Natural killer cell (primary cell): ENCODE data around the gene HTRA1. TPM values are rescaled to one million over a fixed set of nuclear protein-coding genes. Genes with fewer than 3 reads are reported as not detected.
A peak's percentile ranks its signal among the peaks of the same experiment; 100 is the strongest.

Experiments
- ATAC-seq, 3 donors: fragments of 150-1000 bp in 2 of 3; fragments of 200-7000 bp in 1 of 3; cut with Tn5 transposase; 1 replicate in 1 of 3; 2 replicates in 2 of 3; pipeline ENCODE4 v1.10.0; 2021; ENCODE audit warnings: mild to moderate bottlenecking in 2 of 3, moderate library complexity in 2 of 3
- DNase-seq, 2 donors: peaks; one replicate each; pipeline versions ENCODE4 v3.0.0 to v3.0.0-alpha.2; 2013 to 2021; ENCODE audit warnings: mixed read lengths in 1 of 2
- H3K27ac ChIP-seq: one replicate; pipeline ENCODE4 v1.5.1; 2013; ENCODE audit warnings: mild to moderate bottlenecking, low read length
- H3K27me3 ChIP-seq: one replicate; pipeline ENCODE4 v1.6.1; 2013; ENCODE audit warnings: low read length; ENCODE audit not compliant: control insufficient read depth, insufficient read depth
- H3K36me3 ChIP-seq: one replicate; pipeline ENCODE4 v1.6.1; 2013; ENCODE audit warnings: low read length; ENCODE audit not compliant: control insufficient read depth, insufficient read depth
- H3K4me1 ChIP-seq: one replicate; pipeline ENCODE4 v1.6.1; 2013; ENCODE audit warnings: low read length; ENCODE audit not compliant: control insufficient read depth, insufficient read depth
- H3K4me3 ChIP-seq: one replicate; pipeline ENCODE4 v1.5.1; 2013; ENCODE audit warnings: low read length
- H3K9me3 ChIP-seq: one replicate; pipeline ENCODE4 v1.6.1; 2013; ENCODE audit warnings: low read length; ENCODE audit not compliant: control insufficient read depth, insufficient read depth
- H3K27ac Mint-ChIP-seq, 2 donors: one replicate each; pipeline ENCODE4 v1.8.0; 2022; ENCODE audit warnings: mild to moderate bottlenecking in 2 of 2, mixed read lengths in 2 of 2, moderate library complexity in 1 of 2
- H3K27me3 Mint-ChIP-seq, 2 donors: one replicate each; pipeline ENCODE4 v1.8.0; 2022; ENCODE audit warnings: low read depth in 2 of 2, mixed read lengths in 2 of 2
- H3K36me3 Mint-ChIP-seq: one replicate; pipeline ENCODE4 v1.8.0; 2022; ENCODE audit warnings: mixed read lengths
- H3K4me1 Mint-ChIP-seq, 2 donors: one replicate each; pipeline ENCODE4 v1.8.0; 2022; ENCODE audit warnings: mixed read lengths in 2 of 2
- H3K4me3 Mint-ChIP-seq: one replicate; pipeline ENCODE4 v1.8.0; 2022; ENCODE audit warnings: mild to moderate bottlenecking, moderate library complexity, mixed read lengths
- H3K9me3 Mint-ChIP-seq, 2 donors: one replicate each; pipeline ENCODE4 v1.8.0; 2022; ENCODE audit warnings: mixed read lengths in 2 of 2
- WGBS: methylation state at CpG from one replicate; pipeline ENCODE4 v1.1.7; 2013; ENCODE audit warnings: missing lambda C conversion rate; ENCODE audit not compliant: insufficient coverage; 5-methylcytosine and 5-hydroxymethylcytosine counted together
- intact Hi-C: fragments of 100-400 bp; cut with micrococcal nuclease; formaldehyde crosslinking; loops from one replicate; pipeline ENCODE4 v1.14.2; 2022
- total RNA-seq, 4 donors: library from RNA; stranded (reverse); fragments of 120-200 nt in 1 of 4; gene quantifications; one replicate each; pipeline versions ENCODE4 v1.2.3 to v1.2.4, GENCODE V29; 2013 to 2022
- TF ChIP-seq, protein P1 (sequence below): fragments of 200-600 bp; IDR thresholded peaks from one replicate; pipeline ENCODE4 v1.8.0; 2022; ENCODE audit warnings: antibody characterized with exemption

The HTRA1 gene
- total RNA-seq, 3 donors from 2014 or later (not counting 1 experiment from before 2014, with no cell fraction given): not detected

DNA sequence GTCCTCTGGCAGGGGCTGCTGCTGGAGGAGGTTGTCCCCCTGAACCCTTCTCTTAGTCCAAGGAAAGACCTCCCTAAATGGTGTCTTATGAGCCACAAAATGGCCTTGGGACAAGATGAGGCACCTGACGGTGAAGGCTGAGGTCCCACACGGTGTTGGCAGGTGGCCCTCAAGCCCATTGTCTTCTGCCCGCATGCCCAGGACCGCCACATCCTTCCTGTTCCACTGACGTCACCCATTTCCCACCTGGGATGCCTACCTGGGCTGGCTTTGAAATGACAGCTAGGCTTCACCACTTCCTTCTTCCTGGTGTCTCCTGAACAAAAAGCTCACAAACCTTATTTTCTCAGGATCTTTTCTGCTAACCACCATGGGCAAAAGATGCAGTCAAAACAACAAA lies 97.1 kb downstream of the HTRA1 start:
- intact Hi-C loops: no loop called here
- Histone ChIP-seq H3K36me3 (no peaks in the 10 kb centered on the region), H3K27ac (no peak overlapping the region), H3K9me3 (no peaks in the 10 kb centered on the region), H3K4me1 (peaks cover 15% of the 10 kb centered on the region), H3K27me3 (no peaks in the 10 kb centered on the region), H3K4me3 (no peak overlapping the region)
- H3K27me3 Mint-ChIP-seq: peaks cover 20 to 38% of the 10 kb centered on the region in 2 donors
- no peak overlapping the region for H3K4me3 Mint-ChIP-seq
- ATAC-seq (no peak), DNase-seq (peak in 1 of 2 donors; percentile 47)
- H3K4me1 Mint-ChIP-seq: peaks cover 5 to 6% of the 10 kb centered on the region in 2 donors
- WGBS: 25% methylated on average over 5 of the region's 5 CpGs
- no peaks in the 10 kb centered on the region for H3K9me3 Mint-ChIP-seq
- TF ChIP-seq, protein P1, sequence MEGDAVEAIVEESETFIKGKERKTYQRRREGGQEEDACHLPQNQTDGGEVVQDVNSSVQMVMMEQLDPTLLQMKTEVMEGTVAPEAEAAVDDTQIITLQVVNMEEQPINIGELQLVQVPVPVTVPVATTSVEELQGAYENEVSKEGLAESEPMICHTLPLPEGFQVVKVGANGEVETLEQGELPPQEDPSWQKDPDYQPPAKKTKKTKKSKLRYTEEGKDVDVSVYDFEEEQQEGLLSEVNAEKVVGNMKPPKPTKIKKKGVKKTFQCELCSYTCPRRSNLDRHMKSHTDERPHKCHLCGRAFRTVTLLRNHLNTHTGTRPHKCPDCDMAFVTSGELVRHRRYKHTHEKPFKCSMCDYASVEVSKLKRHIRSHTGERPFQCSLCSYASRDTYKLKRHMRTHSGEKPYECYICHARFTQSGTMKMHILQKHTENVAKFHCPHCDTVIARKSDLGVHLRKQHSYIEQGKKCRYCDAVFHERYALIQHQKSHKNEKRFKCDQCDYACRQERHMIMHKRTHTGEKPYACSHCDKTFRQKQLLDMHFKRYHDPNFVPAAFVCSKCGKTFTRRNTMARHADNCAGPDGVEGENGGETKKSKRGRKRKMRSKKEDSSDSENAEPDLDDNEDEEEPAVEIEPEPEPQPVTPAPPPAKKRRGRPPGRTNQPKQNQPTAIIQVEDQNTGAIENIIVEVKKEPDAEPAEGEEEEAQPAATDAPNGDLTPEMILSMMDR: no peak
- no peak overlapping the region for H3K27ac Mint-ChIP-seq
- H3K36me3 Mint-ChIP-seq: no peaks in the 10 kb centered on the region

DNA sequence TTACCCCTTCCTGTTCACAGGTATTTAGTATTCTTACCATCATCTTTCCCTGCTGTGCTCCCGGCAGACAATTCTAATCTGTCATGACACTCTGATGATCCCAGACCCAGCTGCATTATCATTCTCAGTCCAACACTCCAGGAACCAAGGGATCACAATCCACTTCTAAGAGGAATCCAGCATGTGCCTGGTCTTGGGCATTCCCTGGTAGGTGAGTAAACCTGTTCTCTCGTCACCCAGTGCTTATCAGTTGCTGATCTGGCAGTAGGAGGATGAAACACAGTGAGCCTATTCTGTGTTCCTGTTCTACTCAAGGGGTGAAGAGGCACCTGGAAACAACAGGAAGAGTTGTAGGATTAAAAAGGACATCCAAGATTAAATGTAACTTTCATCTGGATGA lies 97.9 kb downstream of the HTRA1 start:
- H3K9me3 ChIP-seq: no peaks in the 10 kb centered on the region
- Mint-ChIP-seq H3K36me3 (no peaks in the 10 kb centered on the region), H3K27me3 (peaks cover 23 to 45% of the 10 kb centered on the region in 2 donors), H3K27ac (no peak overlapping the region), H3K4me3 (no peak overlapping the region), H3K9me3 (no peaks in the 10 kb centered on the region), H3K4me1 (peaks cover 5 to 6% of the 10 kb centered on the region in 2 donors)
- peaks cover 15% of the 10 kb centered on the region for H3K4me1 ChIP-seq
- intact Hi-C loops: no loop called here
- H3K4me3 ChIP-seq: no peak overlapping the region
- TF ChIP-seq, protein P1: no peak
- no peaks in the 10 kb centered on the region for H3K27me3 ChIP-seq
- ATAC-seq (no peak), DNase-seq (no peak)
- H3K27ac ChIP-seq: no peak overlapping the region
- 58% methylated on average over 2 of the region's 2 CpGs for WGBS
- no peaks in the 10 kb centered on the region for H3K36me3 ChIP-seq

DNA sequence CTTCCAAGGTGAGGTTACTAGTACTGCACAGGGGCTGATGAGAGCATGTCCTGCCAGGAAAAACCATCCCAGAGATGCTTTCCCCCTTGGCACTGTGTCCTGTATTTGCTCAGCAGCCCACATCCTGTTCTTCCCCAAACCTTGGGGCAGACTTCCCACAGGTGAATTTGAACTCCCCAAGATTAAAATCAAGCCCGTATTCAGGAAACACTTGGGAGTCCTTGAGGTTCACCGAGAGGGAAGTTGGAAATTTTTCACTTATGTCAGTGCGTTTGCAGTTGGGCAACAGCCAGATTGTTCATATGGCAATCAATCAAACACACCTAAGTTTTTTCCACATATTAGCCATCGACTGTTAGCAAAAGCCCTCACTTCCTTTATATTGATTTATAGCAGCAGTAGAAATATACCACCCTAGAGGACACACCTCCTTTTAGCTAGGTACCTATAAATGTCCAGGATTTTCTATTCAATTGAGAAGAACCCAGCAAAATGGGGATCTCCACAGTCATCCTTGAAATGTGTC lies 99.0 kb downstream of the HTRA1 start, which contains the start of gene DMBT1:
TSS of gene DMBT1 (plus strand) at position 476 of the 526 bp plus-strand sequence. CDS start at position 493, 17 bp downstream.
- no peak within 1 kb of the TSS for H3K27ac ChIP-seq
- intact Hi-C loops: no loop called here
- no peak within 1 kb of the TSS for H3K4me3 ChIP-seq
- H3K4me1 Mint-ChIP-seq: peaks cover 5 to 6% of the 10 kb centered on the region in 2 donors
- DNase-seq (no peak), ATAC-seq (no peak)
- H3K36me3 ChIP-seq: no peaks in the 10 kb centered on the region
- TF ChIP-seq, protein P1: no peak
- H3K27me3 Mint-ChIP-seq: peaks cover 23 to 46% of the 10 kb centered on the region in 2 donors
- H3K27ac Mint-ChIP-seq: no peak within 1 kb of the TSS
- no peaks in the 10 kb centered on the region for H3K27me3 ChIP-seq
- H3K9me3 ChIP-seq: no peaks in the 10 kb centered on the region
- H3K4me1 ChIP-seq: peaks cover 15% of the 10 kb centered on the region
- no peaks in the 10 kb centered on the region for H3K9me3 Mint-ChIP-seq
- 8% methylated on average over 4 of the region's 4 CpGs for WGBS
- no peaks in the 10 kb centered on the region for H3K36me3 Mint-ChIP-seq
- no peak within 1 kb of the TSS for H3K4me3 Mint-ChIP-seq

DNA sequence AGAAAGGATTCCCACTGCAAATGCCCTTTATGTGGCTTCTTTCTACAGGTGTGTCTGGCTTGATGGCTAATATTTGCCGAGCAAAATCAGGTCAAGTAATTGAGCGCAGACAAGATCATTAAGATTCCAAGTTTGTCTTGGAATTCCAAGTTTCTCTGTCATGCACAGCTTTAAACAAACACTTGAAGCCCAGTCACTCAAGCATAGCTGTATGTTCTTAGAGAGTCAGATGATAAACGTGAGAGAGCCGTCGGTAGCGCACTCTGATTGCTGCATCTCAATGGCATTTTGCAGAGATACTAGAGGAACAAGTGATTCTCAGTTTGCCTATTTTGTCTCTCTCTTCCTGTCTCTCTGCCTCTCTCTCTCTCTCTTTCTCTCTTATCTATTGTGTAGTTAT lies 99.9 kb downstream of the HTRA1 start:
- Mint-ChIP-seq H3K4me3 (no peak overlapping the region), H3K4me1 (peaks cover 5 to 6% of the 10 kb centered on the region in 2 donors), H3K36me3 (no peaks in the 10 kb centered on the region), H3K27ac (no peak overlapping the region), H3K27me3 (peaks cover 20 to 50% of the 10 kb centered on the region in 2 donors), H3K9me3 (no peaks in the 10 kb centered on the region)
- no peaks in the 10 kb centered on the region for H3K36me3 ChIP-seq
- H3K4me3 ChIP-seq: no peak overlapping the region
- intact Hi-C loops: no loop called here
- WGBS: 82% methylated on average over 6 of the region's 6 CpGs
- DNase-seq (no peak), ATAC-seq (no peak)
- no peaks in the 10 kb centered on the region for H3K27me3 ChIP-seq
- no peak overlapping the region for H3K27ac ChIP-seq
- TF ChIP-seq, protein P1: no peak
- H3K9me3 ChIP-seq: no peaks in the 10 kb centered on the region
- H3K4me1 ChIP-seq: peaks cover 15% of the 10 kb centered on the region
